ENCODE data around the gene IL18BP. TPM values are rescaled to one million over a fixed set of nuclear protein-coding genes. Genes with fewer than 3 reads are reported as not detected.

IL18BP gene
- total RNA-seq, 1 experiment from 2014 or later: 2.4 TPM

- no peak for DNase-seq (ENCODE audit: extremely low read depth, low read depth)
Observed at GRCh38 chr11:72010529-72011233, 12.0 kb downstream of the IL18BP start.

- DNase-seq (ENCODE audit: extremely low read depth, low read depth): no peak
Observed at GRCh38 chr11:72012091-72012630, 13.5 kb downstream of the IL18BP start.

GRCh38 chr11:72012897-72013721, 14.4 kb downstream of the IL18BP start:
- no peak for DNase-seq (ENCODE audit: extremely low read depth, low read depth)

GRCh38 chr11:72013765-72014711, 15.3 kb downstream of the IL18BP start:
- no peak for DNase-seq (ENCODE audit: extremely low read depth, low read depth)

- DNase-seq (ENCODE audit: extremely low read depth, low read depth): no peak
Observed at GRCh38 chr11:72014761-72015320, 16.1 kb downstream of the IL18BP start.

GRCh38 chr11:72015511-72016061, 16.9 kb downstream of the IL18BP start:
- no peak for DNase-seq (ENCODE audit: extremely low read depth, low read depth)

GRCh38 chr11:72018171-72018570, 19.5 kb downstream of the IL18BP start:
- DNase-seq (ENCODE audit: extremely low read depth, low read depth): no peak

- no peak for DNase-seq (ENCODE audit: extremely low read depth, low read depth)
Observed at GRCh38 chr11:72023335-72023734, 24.6 kb downstream of the IL18BP start.

GRCh38 chr11:72024069-72024754, 25.5 kb downstream of the IL18BP start:
- no peak for DNase-seq (ENCODE audit: extremely low read depth, low read depth)

GRCh38 chr11:72026090-72026489, 27.4 kb downstream of the IL18BP start:
- DNase-seq (ENCODE audit: extremely low read depth, low read depth): no peak

- DNase-seq (ENCODE audit: extremely low read depth, low read depth): no peak
Observed at GRCh38 chr11:72030472-72031045, 31.9 kb downstream of the IL18BP start.

- no peak for DNase-seq (ENCODE audit: extremely low read depth, low read depth)
Observed at GRCh38 chr11:72036687-72037086, 38.0 kb downstream of the IL18BP start.

GRCh38 chr11:72037554-72038311, 39.0 kb downstream of the IL18BP start:
- DNase-seq (ENCODE audit: extremely low read depth, low read depth): no peak

- no peak for DNase-seq (ENCODE audit: extremely low read depth, low read depth)
Observed at GRCh38 chr11:72038491-72038890, 39.8 kb downstream of the IL18BP start.

GRCh38 chr11:72039031-72039855, 40.5 kb downstream of the IL18BP start:
- DNase-seq (ENCODE audit: extremely low read depth, low read depth): no peak

GRCh38 chr11:72039856-72040401, 41.2 kb downstream of the IL18BP start:
- no peak for DNase-seq (ENCODE audit: extremely low read depth, low read depth)
